Suppressor macrophage (primary cell): ENCODE data around the gene CITED1.
"Not testable (repeated sequence)": the region's sequence is repeated elsewhere in the genome, so short reads cannot be mapped to it uniquely, and the experiment has no call there.

Source experiments
- DNase-seq, 4 experiments: peaks; one replicate each; pipeline ENCODE4 v3.0.0-alpha.2; 2020 to 2022
- total RNA-seq, 17 experiments: gene quantifications; one replicate each; lab custom pipeline; 2026; ENCODE audit warnings: mixed read lengths in 6 of 17, inconsistent platforms in 3 of 17; lab: John Stamatoyannopoulos, UW

Gene CITED1
- total RNA-seq = 0 to 0.11 (median 0) reads per million in 17 experiments

GRCh38 chrX:72305286-72306084 is at the start of gene CITED1:
Gene CITED1 (minus strand): TSS chrX:72305914. CDS start chrX:72302869, 3,045 bp downstream.
- peak in 2 of 4 experiments; percentile 1 to 24 for DNase-seq

GRCh38 chrX:72352786-72353185 is 47.1 kb upstream of the CITED1 start:
- DNase-seq = no peak

- no peak for DNase-seq
Observed at GRCh38 chrX:72351606-72352334, 46.1 kb upstream of the CITED1 start.

- DNase-seq = no peak
Observed at GRCh38 chrX:72349190-72349589, 43.5 kb upstream of the CITED1 start.

- DNase-seq = no peak
Observed at GRCh38 chrX:72348247-72348979, 42.7 kb upstream of the CITED1 start.

DNA sequence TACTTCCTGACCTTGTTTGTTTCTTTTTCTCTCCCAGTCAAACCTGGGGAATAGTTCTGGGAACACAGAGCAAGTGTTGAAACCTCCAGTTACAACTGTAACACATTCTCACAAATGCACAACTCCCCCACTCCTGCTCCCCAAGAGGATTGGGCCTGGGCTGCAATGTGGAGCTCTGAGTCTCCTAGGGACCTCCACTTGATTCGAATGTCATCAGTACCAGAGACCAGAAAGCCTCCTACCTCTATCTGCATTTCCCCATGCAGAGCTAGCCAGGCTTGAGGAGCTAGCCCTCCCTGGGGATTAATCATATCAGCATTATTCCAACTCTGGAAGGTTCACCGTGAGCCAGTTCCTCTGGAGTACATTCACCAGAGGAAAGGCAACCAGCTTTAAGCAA is 41.7 kb upstream of the CITED1 start:
- no peak for DNase-seq

DNA sequence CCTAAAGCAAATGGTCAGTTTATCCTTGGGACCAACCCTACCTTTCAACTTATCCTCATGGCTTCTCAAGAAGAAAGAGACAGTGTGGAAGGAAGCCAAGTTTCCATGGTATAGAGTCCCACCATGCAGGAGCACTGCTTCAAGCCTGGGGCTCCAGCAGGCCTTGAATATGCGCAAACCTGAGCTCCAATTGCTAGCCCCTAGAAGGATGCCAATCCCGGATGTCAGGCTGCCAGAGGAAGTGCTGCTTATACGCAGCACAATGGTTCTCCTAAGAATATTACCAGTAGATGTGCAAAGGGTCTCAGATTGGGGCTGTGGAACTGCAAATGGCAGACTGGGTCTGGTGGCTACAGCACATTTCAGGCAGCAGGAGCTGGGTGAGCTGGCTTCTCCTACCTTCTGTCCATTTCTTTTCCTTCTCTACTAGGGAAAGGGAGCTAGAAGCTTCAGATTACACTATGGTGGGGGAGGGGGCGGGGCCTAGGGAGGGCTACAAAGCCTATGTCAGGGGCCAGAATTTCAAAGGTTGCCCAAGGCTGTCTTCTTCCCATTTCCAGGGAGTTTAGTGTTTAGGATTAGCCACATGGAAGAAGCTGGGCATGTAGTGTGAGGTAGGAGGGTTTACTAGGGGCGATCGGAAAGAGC is 40.7 kb upstream of the CITED1 start:
- no peak for DNase-seq

GRCh38 chrX:72340626-72341025 is 34.9 kb upstream of the CITED1 start:
- no peak for DNase-seq

- DNase-seq = no peak
Observed at GRCh38 chrX:72340041-72340440, 34.3 kb upstream of the CITED1 start.

- DNase-seq = no peak
Observed at GRCh38 chrX:72330131-72330530, 24.4 kb upstream of the CITED1 start.

GRCh38 chrX:72326605-72327300 is 21.0 kb upstream of the CITED1 start:
- DNase-seq = peak in 1 of 4 experiments; percentile 2

- not testable (repeated sequence) for DNase-seq
Observed at GRCh38 chrX:72319651-72320050, 13.9 kb upstream of the CITED1 start.

GRCh38 chrX:72317139-72317538 is 11.4 kb upstream of the CITED1 start:
- no peak for DNase-seq

- no peak for DNase-seq
Observed at GRCh38 chrX:72316408-72317110, 10.8 kb upstream of the CITED1 start.

GRCh38 chrX:72314881-72315280 is 9.2 kb upstream of the CITED1 start:
- no peak for DNase-seq

DNA sequence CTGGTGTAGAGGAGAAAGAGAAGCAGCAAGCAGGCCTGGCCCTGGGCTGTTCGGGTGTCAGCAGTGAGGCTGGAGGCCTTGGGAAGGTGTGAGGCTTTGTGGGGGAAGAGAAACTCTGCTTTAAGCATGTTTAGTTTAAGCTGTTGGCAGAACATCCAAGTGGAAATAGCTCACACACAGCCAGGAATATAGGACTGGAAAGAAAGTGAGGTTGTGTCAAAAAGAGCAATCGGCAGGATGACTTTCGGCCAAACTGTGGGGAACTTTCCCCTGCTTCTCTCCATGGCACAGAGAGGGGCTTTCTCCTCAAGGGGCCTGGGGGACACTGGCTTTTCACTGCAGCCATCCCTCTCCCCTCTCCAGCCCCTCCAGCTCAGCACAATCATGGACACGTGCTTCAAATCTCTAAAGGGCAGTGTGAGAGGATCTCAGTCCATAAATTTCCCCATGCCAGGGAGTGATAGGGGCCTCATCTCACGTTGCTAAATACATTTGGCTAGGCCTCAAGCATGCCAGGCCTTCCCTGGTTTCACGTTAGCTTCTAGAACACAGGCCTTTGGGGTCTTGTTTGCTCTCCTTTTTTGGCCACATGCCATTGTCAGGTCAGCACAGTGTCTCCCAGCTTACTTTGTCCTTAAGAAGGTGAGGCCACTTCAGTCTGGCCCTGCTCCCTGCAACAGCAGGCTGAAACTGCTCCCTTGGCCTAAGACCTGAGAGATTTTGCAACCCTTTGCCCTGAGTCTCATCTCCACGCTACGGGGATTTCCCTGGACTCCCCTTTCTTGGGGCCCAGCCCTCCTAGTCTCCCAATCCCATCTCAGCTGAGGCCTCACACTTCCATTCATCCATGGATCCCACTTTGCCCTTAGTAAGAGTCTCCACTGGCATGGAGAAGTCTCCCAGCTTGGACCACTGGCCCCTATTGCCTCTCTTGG is 8.3 kb upstream of the CITED1 start:
- no peak for DNase-seq

GRCh38 chrX:72312311-72312940 is 6.7 kb upstream of the CITED1 start:
- DNase-seq = no peak

GRCh38 chrX:72309297-72310071 is 3.8 kb upstream of the CITED1 start:
- DNase-seq = peak in 1 of 4 experiments; percentile 7
